T47D (cell line): ENCODE data around the gene GBA2.
A peak's percentile ranks its signal among the peaks of the same experiment; 100 is the strongest.

ENCODE experiments used
- DNase-seq, 2 experiments: peaks; one replicate each; pipeline versions ENCODE4 v3.0.0 to v3.0.0-alpha.2; 2011 to 2012; ENCODE audit warnings: low read depth in 1 of 2, low spot score in 1 of 2
- JUND ChIP-seq: IDR thresholded peaks from 2 replicates; pipeline ENCODE4 v1.6.1; 2012; ENCODE audit warnings: low read depth
- in situ Hi-C: cut with HindIII; loops from 2 replicates; pipeline ENCODE4 v1.10.0; 2016; ENCODE audit warnings: low sequenced_read_pairs, low pct_unique_long_range_greater_than_20kb

Gene GBA2

DNA sequence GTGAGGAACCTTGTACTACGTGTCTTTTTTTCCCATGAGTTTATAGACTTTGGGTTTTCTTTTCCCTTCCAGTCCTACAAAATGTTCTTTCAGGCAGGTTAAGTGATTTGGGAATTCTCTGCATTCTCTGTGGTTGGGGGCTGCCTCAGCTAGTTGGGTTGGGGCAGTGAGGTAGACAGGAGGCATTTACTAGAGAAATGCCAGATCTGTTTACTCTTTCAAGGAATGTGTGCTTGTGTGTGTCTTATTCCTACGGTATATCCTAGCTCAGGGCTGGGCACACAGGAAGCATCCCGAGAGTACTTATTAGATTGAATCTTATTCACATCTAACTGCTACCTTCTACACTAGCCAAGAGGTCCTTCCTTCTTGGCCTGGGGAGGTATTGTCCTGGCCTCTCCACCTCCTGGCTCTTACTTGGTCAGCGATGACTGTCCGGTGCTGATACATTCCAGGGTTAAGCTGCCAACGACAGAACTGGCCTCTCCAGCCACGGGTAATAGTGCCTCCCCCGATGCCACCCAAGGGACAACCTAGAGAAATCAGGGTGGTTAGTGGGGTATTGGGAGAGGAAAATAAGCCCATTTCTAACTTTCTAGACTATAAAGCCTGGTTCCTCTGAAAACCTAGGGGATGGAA, 5.0 kb downstream of the GBA2 start:
- in situ Hi-C loops = no loop called here
- TF ChIP-seq JUND = no peak
- no peak for DNase-seq

DNA sequence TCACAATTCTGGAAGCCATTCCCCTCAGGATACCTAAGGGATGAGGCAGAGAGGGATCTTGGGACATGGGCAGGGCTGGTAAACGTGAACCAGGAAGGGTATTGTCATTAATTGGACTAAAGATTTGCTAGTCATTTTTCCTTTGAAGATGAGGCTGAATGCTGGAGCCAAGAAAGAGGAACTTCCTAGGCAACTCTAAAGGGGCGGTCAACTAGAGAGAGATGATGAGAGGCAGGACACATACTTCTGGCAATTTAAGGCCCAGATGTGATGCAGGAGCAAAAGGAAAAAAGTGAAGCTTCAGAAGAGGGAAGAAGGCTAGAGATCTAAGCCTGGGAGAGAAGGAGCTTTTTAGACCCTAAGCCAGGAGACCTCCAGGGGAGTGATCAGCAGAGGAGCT, 5.6 kb downstream of the GBA2 start:
- in situ Hi-C loops = no loop called here
- DNase-seq = no peak
- no peak for TF ChIP-seq JUND

DNA sequence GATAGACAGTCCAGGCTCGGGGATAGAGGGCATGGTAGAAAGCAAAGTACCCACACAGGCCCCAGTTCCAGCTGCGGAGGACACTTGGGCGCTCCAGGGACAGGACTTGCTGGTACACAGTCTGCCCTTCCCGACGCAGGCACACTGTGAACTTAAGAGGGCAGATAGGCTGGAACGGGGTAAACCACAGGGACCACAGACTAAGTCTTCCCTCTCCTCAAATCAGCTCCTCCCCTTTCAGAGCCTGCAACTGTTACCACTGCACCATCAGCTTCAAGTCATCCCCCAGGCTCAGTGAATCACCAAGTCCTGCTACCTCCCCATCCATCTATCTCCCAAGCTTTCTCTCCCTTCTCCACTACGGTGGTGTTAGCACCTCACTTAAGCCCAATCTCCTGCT, 7.3 kb downstream of the GBA2 start:
- no peak for DNase-seq
- TF ChIP-seq JUND = no peak
- in situ Hi-C loops = no loop called here

DNA sequence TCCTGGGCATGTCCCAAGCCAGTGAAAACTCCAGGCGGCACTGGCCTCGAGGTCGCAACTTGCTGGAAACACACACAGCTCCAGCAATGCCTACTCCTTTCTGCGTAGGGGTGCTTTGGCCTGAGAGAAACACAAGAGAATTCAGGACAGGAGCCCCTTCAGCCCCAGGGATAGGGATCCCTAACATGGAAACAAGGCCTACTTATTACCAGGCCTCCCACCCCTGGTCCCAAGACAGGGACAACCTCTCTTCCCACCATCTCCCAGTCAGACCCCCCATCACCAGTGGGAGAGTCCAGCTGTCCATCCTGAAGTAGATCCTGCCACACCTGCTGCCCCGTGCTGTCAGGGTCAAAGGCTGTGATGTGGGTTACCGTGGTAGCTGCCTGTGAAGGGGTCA, 8.8 kb downstream of the GBA2 start:
- in situ Hi-C loops = no loop called here
- DNase-seq = no peak
- no peak for TF ChIP-seq JUND

DNA sequence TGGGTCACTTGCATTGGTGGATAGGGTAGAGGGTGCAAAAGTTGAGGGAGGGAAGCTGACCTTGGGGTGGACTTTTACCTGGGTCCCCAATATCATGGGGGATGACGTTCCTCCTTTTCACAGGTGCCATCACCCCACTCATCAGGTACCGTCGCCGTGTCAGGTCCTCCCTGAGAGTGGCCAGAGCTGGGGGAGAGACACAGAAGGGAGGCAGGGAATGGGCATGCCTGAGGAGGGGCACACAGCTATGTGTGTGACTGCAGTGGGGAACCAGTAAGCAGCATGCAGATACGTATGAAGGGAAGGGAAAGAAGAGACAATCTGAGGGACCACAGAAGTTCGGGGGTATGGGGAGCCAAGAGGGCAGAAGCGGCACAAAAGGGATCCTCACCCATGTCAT, 10.1 kb downstream of the GBA2 start:
- in situ Hi-C loops = no loop called here
- DNase-seq = no peak
- TF ChIP-seq JUND = no peak

DNA sequence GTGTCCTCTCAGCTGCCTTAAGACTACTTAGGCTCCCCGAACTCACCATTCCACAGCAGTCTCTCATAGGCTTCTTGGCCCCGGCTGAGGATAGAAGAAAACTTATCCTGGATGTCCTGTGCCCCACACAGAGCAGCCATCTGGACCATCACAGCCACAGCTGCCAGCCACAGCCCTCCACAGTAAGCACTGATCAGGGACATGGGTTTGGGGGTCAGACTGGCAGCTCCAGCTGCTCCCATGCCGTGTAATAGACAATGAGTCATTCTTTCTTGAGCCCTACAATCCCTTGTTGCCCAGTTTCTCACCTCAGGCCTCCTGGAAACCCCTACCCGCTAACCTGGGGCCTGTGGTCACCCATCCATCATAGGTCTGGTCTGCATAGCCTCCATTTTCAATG, 10.8 kb downstream of the GBA2 start:
- no peak for DNase-seq
- TF ChIP-seq JUND = no peak
- in situ Hi-C loops = no loop called here

DNA sequence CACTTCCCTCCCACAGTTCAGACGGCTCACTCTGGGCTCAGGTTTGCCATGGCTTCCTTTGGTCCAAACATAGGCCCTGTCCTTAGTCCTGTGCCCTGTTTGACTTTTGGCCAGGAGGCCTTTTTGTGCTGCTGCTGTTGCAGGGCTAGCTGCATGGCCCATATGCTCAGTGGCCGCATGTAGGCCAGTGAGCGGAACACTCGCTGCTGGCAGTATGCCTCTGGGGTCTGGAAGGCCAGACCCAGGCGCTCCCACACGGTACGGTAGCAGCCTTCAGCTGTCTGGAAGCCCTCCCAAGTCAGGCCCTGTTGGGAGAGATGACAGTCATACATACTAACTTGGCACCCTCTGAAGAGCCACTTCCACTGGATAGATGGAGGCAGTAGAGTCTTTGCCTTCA, 11.9 kb downstream of the GBA2 start:
- in situ Hi-C loops = no loop called here
- no peak for DNase-seq
- no peak for TF ChIP-seq JUND

DNA sequence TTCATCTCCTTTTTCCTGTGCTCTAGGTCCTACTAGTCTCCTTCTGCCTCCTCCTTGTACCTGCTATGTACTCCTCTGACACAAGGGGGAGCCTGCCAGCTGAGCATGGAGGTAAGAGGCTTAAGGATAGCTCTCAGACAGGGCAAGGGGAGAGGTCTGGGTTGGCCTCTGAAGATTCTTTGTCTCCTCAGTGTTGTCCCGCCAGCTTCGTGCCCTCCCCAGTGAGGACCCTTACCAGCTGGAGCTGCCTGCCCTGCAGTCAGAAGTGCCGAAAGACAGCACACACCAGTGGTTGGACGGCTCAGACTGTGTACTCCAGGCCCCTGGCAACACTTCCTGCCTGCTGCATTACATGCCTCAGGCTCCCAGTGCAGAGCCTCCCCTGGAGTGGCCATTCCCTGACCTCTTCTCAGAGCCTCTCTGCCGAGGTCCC, 12.8 kb downstream of the GBA2 start:
- in situ Hi-C loops = no loop called here
- TF ChIP-seq JUND = no peak
- peak; percentile 46 to 84 for DNase-seq

DNA sequence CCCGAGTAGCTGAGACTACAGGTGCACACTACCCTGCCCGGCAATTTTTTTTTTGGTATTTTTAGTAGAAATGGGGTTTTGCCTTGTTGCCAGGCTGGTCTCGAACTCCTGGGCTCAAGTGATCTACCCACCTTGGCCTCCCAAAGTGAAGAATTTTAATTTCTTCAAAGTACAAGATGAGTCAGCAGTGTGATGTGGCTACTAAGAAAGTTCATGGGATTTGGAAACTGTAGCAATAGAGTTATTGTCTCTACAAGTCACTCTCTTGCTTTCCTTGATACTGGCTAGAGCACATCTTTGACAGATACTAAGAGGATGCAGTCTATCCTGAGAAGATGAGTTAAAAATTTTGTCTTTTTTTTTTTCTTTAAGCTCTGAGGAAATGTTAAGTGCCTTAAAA, 14.9 kb downstream of the GBA2 start:
- in situ Hi-C loops = no loop called here
- no peak for DNase-seq
- TF ChIP-seq JUND = no peak

DNA sequence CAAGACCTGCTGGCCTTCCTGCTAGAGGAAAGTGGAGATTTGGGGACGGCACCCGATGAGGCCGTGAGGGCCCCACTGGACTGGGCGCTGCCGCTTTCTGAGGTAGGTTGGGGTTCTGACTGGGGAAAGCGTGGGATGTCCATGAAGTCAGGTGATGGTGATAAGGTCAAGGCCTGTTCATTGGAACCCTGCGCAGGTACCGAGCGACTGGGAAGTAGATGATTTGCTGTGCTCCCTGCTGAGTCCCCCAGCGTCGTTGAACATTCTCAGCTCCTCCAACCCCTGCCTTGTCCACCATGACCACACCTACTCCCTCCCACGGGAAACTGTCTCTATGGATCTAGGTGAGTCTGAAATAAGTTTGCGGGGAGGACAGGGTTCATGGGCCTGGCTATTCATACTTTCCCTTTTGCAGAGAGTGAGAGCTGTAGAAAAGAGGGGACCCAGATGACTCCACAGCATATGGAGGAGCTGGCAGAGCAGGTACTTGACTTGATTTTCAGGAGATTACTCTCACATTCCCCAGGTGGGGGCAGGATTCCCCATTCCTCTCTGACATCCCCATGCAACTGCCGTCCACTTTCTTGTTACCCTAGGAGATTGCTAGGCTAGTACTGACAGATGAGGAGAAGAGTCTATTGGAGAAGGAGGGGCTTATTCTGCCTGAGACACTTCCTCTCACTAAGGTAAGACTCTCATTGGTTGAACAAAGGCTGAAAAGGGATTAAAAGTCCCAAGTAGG, 16.1 kb downstream of the GBA2 start:
- DNase-seq = peak; percentile 29 to 78
- in situ Hi-C loops = no loop called here
- no peak for TF ChIP-seq JUND

DNA sequence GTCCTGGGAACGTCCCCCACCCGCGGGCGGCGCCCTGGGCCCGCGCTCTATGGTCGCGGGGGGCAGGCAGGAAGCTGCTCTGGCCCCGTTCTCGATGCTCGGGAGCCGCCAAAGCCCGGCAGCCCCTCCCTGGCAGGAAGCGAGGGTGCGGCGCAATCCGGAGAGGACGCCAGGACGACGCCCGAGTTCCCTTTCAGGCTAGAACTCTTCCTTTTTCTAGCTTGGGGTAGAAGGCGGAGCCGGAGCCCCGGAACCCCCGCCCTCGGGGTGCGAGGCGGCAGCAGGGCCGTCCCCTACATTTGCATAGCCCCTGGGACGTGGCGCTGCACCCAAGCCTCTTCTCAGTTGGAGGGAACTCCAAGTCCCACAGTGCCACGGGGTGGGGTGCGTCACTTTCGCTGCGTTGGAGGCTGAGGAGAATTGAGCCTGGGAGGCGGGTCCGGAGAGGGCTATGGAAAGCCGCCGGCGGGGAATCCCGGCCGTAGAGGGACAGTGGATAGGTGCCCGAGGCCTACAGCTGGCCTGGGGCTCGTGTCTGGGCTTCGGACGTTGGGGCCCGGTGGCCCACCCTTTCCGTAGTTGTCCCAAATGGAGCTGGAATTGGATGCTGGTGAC, 16.7 kb downstream of the GBA2 start, which contains the start of the genes CREB3 and TLN1:
Gene CREB3, plus strand, starts transcription at position 482 of the 615 bp plus-strand sequence. Its CDS starts 107 bp downstream, at position 589.
Gene TLN1, minus strand, starts transcription at position 11 of the 615 bp plus-strand sequence. CDS start 6,501 bp downstream, outside the sequence.
- DNase-seq = peak; percentile 88 to 98
- in situ Hi-C loops = no loop called here
- no peak for TF ChIP-seq JUND

DNA sequence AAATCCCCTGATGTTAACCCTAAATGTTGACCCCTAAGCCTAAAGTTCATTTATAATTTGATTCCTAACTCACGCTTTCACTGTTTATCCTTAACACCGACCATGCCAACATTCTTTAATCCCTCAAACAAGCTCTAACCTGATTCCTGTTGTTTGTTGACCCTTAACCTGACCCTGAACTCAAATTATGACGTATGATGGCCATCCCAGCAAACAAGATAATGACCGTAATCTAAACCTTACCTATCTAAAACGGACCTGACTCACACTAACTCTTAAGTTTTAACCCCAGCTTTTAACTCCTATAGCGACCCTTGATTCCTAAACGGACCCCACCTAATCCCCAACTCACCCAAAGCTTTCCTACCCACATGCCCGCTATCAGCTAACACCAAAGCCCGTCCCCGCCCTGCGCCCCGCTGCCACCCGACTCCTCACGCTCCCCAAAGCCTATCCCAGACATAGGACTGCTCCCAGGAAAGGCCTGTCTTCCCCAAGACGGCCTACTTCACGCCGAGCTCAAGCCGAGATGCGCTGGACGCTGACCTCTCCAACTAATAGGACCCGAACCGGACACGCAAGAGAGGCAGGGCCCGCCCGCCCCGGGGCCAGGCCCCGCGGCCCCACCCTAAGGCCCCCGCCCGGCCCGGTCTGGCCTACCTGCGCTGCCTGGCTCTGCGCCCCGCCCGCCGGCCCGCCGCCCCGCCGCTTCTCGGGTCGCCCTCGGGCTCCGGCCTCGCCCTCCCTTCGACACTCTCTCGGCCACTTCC, 17.4 kb downstream of the GBA2 start:
- in situ Hi-C loops = no loop called here
- TF ChIP-seq JUND = no peak
- DNase-seq = no peak
